K562 (cell line): ENCODE data around the gene ERICH2. TPM values are rescaled to one million over a fixed set of nuclear protein-coding genes. Genes with fewer than 3 reads are reported as not detected.
A peak's percentile ranks its signal among the peaks of the same experiment; 100 is the strongest.

Source experiments
- ATAC-seq: fragments of 200-7000 bp; cut with Tn5 transposase; 3 replicates; pipeline ENCODE4 v1.9.1; 2020; ENCODE audit warnings: moderate library complexity
- BruUV-seq: library from RNA; stranded (reverse); fragments of 400-500 nt; replicated peaks from 2 replicates; lab custom pipeline; 2021; lab: Mats Ljungman, UMichigan
- CTCF ChIA-PET: fragments of 300-600 bp; formaldehyde crosslinking; extraction: SDS; loops from one replicate; lab custom pipeline; 2021; ENCODE audit warnings: low intra/inter-chr PET ratio; lab: Yijun Ruan, JAX
- POLR2A ChIA-PET: fragments of 300-600, 350-650 bp; sonication (Branson Sonifier 250); formaldehyde crosslinking; extraction: SDS; loops from one replicate; lab custom pipeline; 2021; ENCODE audit warnings: antibody characterized with exemption, inconsistent platforms; lab: Yijun Ruan, JAX
- DNase-seq, 4 experiments: peaks; one replicate each; pipeline versions ENCODE4 v3.0.0 to v3.0.0-alpha.2; 2011 to 2018; ENCODE audit warnings: low spot score in 3 of 4, mixed read lengths in 3 of 4; ENCODE audit errors: extremely low read depth in 1 of 4
- FAIRE-seq: peaks from 2 replicates; lab custom pipeline; 2011; peaks lifted over from hg19 to GRCh38; lab: Jason Lieb, UNC
- H2AFZ ChIP-seq: 2 replicates; pipeline ENCODE4 v1.6.0; 2011; ENCODE audit warnings: low read depth, low read length, control low read depth, inconsistent platforms
- H3K27ac ChIP-seq: fragments of 200-600 bp; 3 replicates; pipeline ENCODE4 v1.8.0; 2011; ENCODE audit warnings: low read depth, mild to moderate bottlenecking, control low read depth, inconsistent platforms, low read length, moderate library complexity, mixed read lengths; ENCODE audit errors: extremely low read depth
- H3K27me3 ChIP-seq, 2 experiments: fragments of 300-600 bp in 1 of 2; 2 replicates in 1 of 2; 3 replicates in 1 of 2; pipeline versions ENCODE4 v1.6.0 to v1.8.0; 2011; ENCODE audit warnings: inconsistent platforms in 2 of 2, low read length in 2 of 2, mild to moderate bottlenecking in 1 of 2, mixed read lengths in 1 of 2, moderate library complexity in 1 of 2; ENCODE audit not compliant: control insufficient read depth in 2 of 2, insufficient read depth in 2 of 2
- H3K36me3 ChIP-seq: fragments of 300-600 bp; 3 replicates; pipeline ENCODE4 v1.8.0; 2011; ENCODE audit warnings: mild to moderate bottlenecking, low read length, inconsistent platforms; ENCODE audit not compliant: control insufficient read depth, insufficient read depth
- H3K4me1 ChIP-seq, 2 experiments: fragments of 200-600 bp in 1 of 2; replicated peaks in 1 of 2; 2 replicates in 1 of 2; 3 replicates in 1 of 2; pipeline versions ENCODE4 v1.5.1 to v1.8.0; 2011; ENCODE audit warnings: inconsistent platforms in 2 of 2, low read length in 2 of 2, mild to moderate bottlenecking in 1 of 2, mixed read lengths in 1 of 2, moderate library complexity in 1 of 2; ENCODE audit not compliant: control insufficient read depth in 2 of 2, insufficient read depth in 2 of 2
- H3K4me2 ChIP-seq: 2 replicates; pipeline ENCODE4 v1.6.1; 2011; ENCODE audit warnings: low read length, control low read depth, inconsistent platforms, mixed read lengths; ENCODE audit not compliant: insufficient read depth
- H3K4me3 ChIP-seq: fragments of 200-600 bp; sonication (generic), shearing (Covaris generic); 2 replicates; pipeline ENCODE4 v1.5.1; 2016; ENCODE audit warnings: control low read depth, inconsistent platforms
- H3K79me2 ChIP-seq: fragments of 200-600 bp; 3 replicates; pipeline ENCODE4 v1.8.0; 2011; ENCODE audit warnings: low read length, inconsistent platforms; ENCODE audit not compliant: control insufficient read depth, insufficient read depth
- H3K9ac ChIP-seq, 2 experiments: 2 replicates each; pipeline versions ENCODE4 v1.6.0 to v1.6.1; 2011; ENCODE audit warnings: low read depth in 2 of 2, low read length in 2 of 2, control low read depth in 1 of 2, inconsistent platforms in 1 of 2, mild to moderate bottlenecking in 1 of 2, mixed read lengths in 1 of 2; ENCODE audit not compliant: insufficient read depth in 1 of 2
- H3K9me1 ChIP-seq: one replicate; pipeline ENCODE4 v1.6.0; 2011; ENCODE audit warnings: inconsistent platforms, mild to moderate bottlenecking, low read length, moderate library complexity; ENCODE audit not compliant: control insufficient read depth, insufficient read depth
- H3K9me3 ChIP-seq: replicated peaks from 2 replicates; pipeline ENCODE4 v1.5.1; 2011; ENCODE audit warnings: low read depth, low read length, inconsistent platforms; ENCODE audit not compliant: control insufficient read depth, insufficient read depth
- H4K20me1 ChIP-seq: replicated peaks from 2 replicates; pipeline ENCODE4 v1.6.1; 2011; ENCODE audit warnings: low read length, inconsistent platforms, mixed read lengths; ENCODE audit not compliant: control insufficient read depth, insufficient read depth
- CBX3 ChIP-seq, 2 experiments: IDR thresholded peaks; 1 replicate in 1 of 2; 2 replicates in 1 of 2; pipeline ENCODE4 v1.6.1; 2012; ENCODE audit warnings: inconsistent platforms in 2 of 2, low read length in 2 of 2, borderline replicate concordance in 1 of 2, control low read depth in 1 of 2
- HBP1 ChIP-seq: fragments of 450-650 bp; formaldehyde crosslinking; IDR thresholded peaks from 2 replicates; pipeline ENCODE4 v1.4.0; 2022; ENCODE audit warnings: missing genetic modification characterization
- MIER1 ChIP-seq: fragments of 450-650 bp; IDR thresholded peaks from 2 replicates; pipeline ENCODE4 v1.6.1; 2016; ENCODE audit warnings: antibody characterized with exemption, mild to moderate bottlenecking, low read depth
- WGBS: fragments of 100-300 bp; shearing (Covaris generic); methylation state at CpG from one replicate; pipeline ENCODE4 v1.1.6; 2016; ENCODE audit warnings: low coverage, mixed read lengths; ENCODE audit not compliant: insufficient coverage; ENCODE audit errors: missing lambda C conversion rate; 5-methylcytosine and 5-hydroxymethylcytosine counted together
- in situ Hi-C: fragments of 300-500 bp; cut with MboI; formaldehyde crosslinking; loops from 4 replicates; pipeline ENCODE4 v1.15.0; 2018; ENCODE audit warnings: inconsistent platforms, mixed read lengths
- intact Hi-C: fragments of 100-400 bp; cut with micrococcal nuclease; formaldehyde crosslinking; loops from 2 replicates; pipeline ENCODE4 v1.14.2; 2022
- polyA plus RNA-seq, 8 experiments: library from polyadenylated mRNA; depleted of rRNA in 4 of 8; stranded (reverse) in 5 of 8; unstranded in 3 of 8; fragments of >200 nt; fragmentation: Nextera tagmentation in 2 of 8; fragmentation: Illumina TruSeq in 1 of 8; extraction: Ambion mirVana in 2 of 8; extraction: Trizol in 1 of 8; gene quantifications; 2 replicates each; pipeline versions ENCODE4 v1.2.1 to v1.2.3, GENCODE V29; 2011 to 2014; ENCODE audit warnings: inconsistent platforms in 1 of 8, missing spikeins in 1 of 8
- total RNA-seq, 7 experiments: library from RNA; depleted of rRNA in 6 of 7; stranded (reverse); fragments of >200 nt in 6 of 7; fragmentation: Illumina TruSeq in 2 of 7; extraction: Trizol in 2 of 7; gene quantifications; 2 replicates each; pipeline versions ENCODE4 v1.2.1 to v1.2.3, GENCODE V29; 2011 to 2021; ENCODE audit warnings: low replicate concordance in 1 of 7

ERICH2 gene
- total and polyA plus RNA-seq, 9 of the 15 experiments (the other 6 are each of a cell fraction or from before 2014, with no cell fraction given) = 0.85 to 2.4 (median 1.6) TPM

GRCh38 chr2:170814533-170815230 is 44.5 kb downstream of the ERICH2 start:
- ATAC-seq = no peak
- POLR2A ChIA-PET = interaction anchor here (0.6 to 0.9 kb wide), 3 partner anchors 47 to 491 kb away, joined by 3 read pairs; no protein-coding TSS in a partner anchor
- peaks cover 6 to 38% of the 10 kb centered on the region in 2 experiments for H3K4me1 ChIP-seq
- no peak for DNase-seq
- TF ChIP-seq HBP1 (CRISPR knock-in tag) = no peak
- peak; percentile 34; the same call in 1 of the 2 replicates for TF ChIP-seq MIER1
- TF ChIP-seq CBX3 (IDR thresholded peaks at IDR 0.05; ENCODE audit: borderline replicate concordance in 1 of 2, low read length in 2 of 2) = 0 out of 3 replicates have a peak, but pooled peaks of 1 of the 2 experiments have one; percentile 0
- no peak for FAIRE-seq
- H3K79me2 ChIP-seq = no peaks in the 10 kb centered on the region; the same call in 2 of the 3 replicates
- no peak overlapping the region for H3K4me3 ChIP-seq
- in situ Hi-C loops (loop anchor here (5.0 to 25.0 kb wide), 3 partner anchors 450 to 877 kb away; no protein-coding TSS in a partner anchor), intact Hi-C loops (loop anchor here (1.0 to 10.0 kb wide), 3 partner anchors 290 to 882 kb away; no protein-coding TSS in a partner anchor)
- no peaks in the 10 kb centered on the region for H3K36me3 ChIP-seq
- H3K9me1 ChIP-seq = no peaks in the 10 kb centered on the region
- 54% methylated on average over 27 of the region's 31 CpGs for WGBS
- no peak overlapping the region for H3K9ac ChIP-seq
- no peaks in the 10 kb centered on the region for H4K20me1 ChIP-seq
- H3K27ac ChIP-seq = no peak overlapping the region
- H2AFZ ChIP-seq = no peak overlapping the region
- CTCF ChIA-PET = interaction anchor here (0.5 to 4.8 kb wide), 15 partner anchors 78 to 991 kb away, joined by 3 to 41 read pairs (median 8); no protein-coding TSS in a partner anchor
- BruUV-seq = no TSS peak
- H3K4me2 ChIP-seq = no peak overlapping the region
- H3K9me3 ChIP-seq = no peaks in the 10 kb centered on the region
- peaks cover 0 to 7% of the 10 kb centered on the region in 2 experiments; a peak in 1 of 5 replicates for H3K27me3 ChIP-seq
